Fibroblast of skin of right quadriceps (primary cell): ENCODE measurements around the gene FRK.
"Not testable (repeated sequence)": the region's sequence is repeated elsewhere in the genome, so short reads cannot be mapped to it uniquely, and the experiment has no call there.

Experiments
- DNase-seq: peaks from one replicate; pipeline ENCODE4 v3.0.0-alpha.2; 2013

FRK gene

DNA sequence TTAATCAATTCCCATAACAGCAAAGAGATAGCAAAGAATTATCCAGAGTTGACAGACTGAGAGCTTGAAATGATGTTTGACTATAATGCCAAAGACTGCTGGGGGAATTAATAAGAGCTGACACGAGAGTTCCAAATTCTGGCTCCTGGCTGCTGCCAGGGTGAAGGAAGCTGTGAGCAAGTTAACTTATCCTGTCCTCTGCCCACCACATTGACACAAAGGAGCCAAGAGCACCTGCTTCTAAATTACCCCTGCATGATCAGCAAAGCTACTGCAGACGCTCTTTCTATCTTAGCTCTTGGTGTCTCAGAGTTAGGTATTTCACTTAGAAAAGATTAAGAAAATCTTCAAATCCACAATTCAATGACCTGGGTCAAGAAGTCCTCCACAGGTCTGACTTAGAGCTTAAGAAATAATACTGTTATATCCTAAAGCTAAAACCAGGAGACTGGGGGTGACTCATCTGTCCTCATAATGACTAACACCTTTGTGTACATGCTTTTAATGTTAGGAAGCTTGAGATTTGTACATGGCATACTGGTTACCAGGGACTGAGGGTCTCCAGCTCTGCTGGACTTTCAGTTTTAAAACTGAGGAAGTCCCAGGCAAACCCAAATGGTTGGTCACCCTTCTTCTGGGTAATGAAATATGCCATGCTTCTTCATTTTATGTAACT lies 13.2 kb upstream of the FRK start:
- peak; percentile 8 for DNase-seq

DNA sequence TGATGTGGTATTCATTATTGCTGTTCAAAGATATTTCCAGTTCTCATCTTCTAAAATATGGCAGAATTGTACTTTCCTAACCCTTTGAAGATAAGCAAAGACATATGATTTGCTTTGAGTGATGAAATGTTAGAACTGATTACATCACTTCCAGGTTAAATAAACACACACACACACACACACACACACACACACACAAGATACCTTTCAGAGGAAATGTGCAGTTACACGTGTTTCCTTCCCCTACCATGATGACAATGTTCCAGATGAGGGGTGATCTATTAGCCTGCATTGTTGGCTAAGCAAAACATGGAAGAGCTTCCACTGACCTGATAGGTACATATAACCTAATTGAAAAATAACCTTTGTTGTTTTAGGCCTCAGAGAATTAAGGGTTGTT lies 11.7 kb upstream of the FRK start:
- DNase-seq: no peak

GRCh38 chr6:116070616-116071389 lies 10.1 kb upstream of the FRK start:
- no peak for DNase-seq

DNA sequence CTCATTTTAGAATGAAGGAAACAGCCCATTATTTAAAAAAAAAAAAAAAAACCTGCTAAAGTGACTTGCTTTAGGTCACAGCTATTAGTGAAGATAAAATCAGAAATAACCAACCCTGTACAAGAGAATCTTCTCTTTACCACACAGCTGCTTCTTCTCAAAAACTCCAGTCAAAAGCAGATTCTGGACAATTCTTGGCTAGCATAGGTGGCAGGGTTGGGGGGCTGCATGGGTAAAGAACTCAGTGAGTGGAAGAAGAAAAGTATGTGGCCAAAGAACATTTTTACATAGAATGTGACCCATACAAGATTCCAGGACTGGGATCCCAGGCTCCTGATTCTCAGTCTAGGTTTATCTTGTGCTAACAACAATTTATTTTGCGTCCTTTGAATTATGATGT lies 9.4 kb upstream of the FRK start:
- DNase-seq: no peak

DNA sequence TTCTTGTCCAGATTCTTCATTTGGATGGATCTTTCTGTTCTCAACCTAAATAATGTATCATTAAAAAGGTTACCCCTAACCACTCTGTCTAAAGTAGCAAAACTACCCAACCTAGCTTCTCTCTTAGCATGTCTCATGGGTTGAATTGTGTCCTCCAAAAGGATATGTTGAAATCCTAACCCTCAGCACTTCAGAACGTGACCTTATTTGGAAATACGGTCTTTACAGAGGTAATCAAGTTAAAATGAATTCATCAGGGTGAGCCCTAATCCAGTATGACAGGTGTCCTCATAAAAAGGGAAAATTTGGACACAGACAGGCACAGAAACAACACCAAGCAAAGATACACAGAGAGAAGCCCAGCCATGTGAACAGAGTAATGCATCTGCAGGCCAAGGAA lies 6.1 kb upstream of the FRK start:
- DNase-seq: no peak

- no peak for DNase-seq
Observed at GRCh38 chr6:116064666-116065065, 4.0 kb upstream of the FRK start.

DNA sequence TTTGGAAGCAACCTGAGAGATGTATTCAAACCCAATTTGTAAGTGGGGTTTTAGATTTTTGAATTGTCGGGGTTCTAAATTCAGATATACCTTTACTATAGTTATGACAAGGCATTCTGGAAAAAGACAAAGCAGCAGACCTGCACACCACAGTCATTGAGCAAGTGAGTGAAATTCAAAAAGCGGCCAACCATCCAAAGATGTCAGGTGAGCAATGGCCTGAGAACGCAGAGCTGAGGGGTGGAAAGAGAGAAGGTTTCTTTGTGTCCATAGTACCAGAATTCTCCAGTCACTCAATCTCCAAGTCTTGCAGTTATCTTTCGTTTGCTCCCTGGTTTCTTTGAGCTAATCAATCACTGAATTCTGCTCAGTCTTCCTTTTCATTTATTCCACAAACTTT lies 1.8 kb upstream of the FRK start:
- no peak for DNase-seq

DNA sequence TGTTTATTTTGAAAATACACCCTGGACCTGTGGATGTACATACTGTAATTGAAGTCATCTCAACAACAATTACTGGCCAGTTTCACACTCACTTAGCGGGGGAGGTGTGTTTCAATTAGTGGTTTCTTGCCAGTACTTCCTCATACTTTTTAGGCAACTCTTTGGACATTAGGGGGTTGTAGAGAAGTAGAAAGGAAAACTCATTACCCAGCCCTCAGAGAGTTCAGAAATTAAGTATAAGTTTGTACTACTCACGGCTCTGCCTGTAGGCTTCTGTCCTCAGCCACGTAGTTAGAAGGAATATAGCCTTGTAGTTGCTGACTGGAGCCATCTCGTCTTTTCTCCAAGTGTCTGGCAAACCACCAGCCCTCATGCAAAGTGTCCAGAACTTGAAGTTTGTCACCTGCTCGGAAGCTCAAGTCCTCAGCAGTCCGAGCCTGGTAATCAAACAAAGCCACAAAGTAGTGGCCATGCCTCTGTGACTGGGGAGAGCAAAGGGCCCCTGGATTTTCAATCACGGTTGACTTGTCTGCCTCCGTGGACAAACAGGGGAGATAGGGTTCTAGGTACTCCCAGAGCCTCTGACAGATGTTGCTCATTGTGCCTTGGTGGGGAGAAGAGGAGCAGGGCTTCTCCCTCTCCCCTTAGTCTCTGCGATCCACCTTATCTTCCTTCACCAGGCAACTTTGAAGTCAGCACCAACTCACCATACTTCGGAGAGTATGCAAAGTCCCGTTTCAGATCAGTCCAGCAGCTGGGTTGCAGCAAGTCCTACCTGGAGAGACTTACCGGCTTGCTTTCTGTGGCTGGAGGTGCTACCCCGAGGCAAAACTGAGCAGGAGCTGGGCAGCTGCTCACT lies 749 bp downstream of the FRK start:
- DNase-seq: peak; percentile 7

DNA sequence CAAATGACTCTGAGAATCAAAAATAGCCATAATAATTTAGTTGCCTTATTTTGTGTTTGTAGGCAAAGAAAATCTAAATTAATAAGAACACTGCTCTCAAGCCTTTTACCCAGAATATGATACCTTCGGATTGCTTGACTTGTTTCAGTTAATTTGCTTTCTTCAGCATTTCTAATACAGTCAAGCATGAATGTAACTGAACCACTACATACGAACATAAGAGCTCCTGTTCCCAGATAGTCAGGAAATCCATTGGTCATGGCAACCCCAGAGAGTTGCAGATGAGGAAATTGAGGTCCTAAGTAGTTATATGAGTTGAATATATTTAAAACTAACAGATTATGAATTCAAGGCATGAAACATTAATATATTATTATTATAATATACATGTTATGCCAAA lies 2.9 kb downstream of the FRK start:
- DNase-seq: no peak

DNA sequence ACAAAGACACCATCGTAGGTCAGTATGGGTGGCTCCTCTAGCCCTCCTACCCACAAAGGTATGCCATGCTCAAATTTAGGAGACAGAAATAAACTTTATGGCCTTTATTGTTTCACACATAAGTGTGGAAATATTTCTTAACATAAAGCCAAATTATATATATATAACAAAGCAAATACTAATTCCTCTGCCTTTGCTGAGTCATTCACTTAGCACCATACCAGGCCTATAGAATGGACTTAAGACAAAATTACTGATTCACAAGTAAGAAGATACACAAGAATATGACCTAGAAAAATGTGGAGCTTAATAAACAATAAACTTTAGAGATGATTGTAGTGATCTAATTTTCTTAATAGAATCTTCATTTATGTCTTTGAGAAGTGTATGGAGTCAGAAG lies 5.2 kb downstream of the FRK start:
- DNase-seq: no peak

GRCh38 chr6:116051244-116051643 lies 9.4 kb downstream of the FRK start:
- DNase-seq: no peak

- no peak for DNase-seq
Observed at GRCh38 chr6:116050737-116051136, 10.0 kb downstream of the FRK start.

DNA sequence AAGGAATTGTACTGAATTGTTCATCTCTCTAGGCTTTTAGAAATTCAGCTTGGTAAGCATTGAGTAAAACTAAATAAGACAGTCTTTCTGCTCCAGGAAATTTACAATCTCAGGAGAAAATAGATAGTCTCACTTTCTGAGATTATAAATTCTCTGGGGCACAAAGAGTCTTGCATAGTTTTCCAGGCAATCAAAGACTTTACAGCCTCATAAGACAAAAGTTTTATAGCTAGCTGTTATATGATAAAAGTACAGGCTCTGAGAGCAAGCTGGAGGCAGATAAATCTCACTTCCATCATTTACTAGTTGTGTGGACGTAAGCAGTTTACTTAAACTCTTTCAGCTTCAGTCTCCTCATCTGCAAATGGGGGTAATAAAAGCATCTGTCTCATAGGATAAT lies 11.4 kb downstream of the FRK start:
- no peak for DNase-seq

GRCh38 chr6:116047173-116047933 lies 13.3 kb downstream of the FRK start:
- no peak for DNase-seq

GRCh38 chr6:116046737-116047136 lies 14.0 kb downstream of the FRK start:
- no peak for DNase-seq

DNA sequence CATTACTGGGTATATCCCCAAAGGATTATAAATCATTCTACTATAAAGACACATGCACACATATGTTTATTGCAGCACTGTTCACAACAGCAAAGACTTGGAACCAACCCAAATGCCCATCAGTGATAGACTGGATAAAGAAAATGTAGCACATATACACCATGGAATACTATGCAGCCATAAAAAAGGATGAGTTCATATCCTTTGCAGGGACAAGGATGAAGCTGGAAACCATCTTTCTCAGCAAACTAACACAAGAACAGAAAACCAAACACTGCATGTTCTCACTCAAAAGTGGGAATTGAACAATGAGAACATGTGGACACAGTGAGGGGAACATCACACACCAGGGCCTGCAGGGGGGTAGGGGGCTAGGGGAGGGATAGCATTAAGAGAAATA lies 14.4 kb downstream of the FRK start:
- DNase-seq: not testable (repeated sequence)

GRCh38 chr6:116041934-116042333 lies 18.8 kb downstream of the FRK start:
- no peak for DNase-seq

DNA sequence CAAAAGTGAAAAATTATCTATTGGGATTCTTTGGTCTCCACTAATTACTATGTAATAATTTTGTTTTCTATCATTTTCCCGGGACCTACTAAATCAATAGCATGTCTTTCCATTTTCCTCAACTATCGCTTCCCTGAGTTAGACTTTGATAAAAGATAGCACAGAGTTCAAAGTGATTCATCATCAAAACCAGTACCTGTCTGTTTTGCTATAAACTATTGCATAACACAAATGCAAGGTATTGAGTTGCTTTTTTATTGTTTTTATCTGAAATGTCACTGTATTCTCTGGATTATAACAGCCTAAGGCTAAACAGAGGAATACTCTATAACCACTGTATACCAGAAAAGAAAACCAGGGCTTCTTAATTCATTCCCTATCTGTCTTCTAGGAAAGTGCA lies 19.7 kb downstream of the FRK start:
- no peak for DNase-seq

DNA sequence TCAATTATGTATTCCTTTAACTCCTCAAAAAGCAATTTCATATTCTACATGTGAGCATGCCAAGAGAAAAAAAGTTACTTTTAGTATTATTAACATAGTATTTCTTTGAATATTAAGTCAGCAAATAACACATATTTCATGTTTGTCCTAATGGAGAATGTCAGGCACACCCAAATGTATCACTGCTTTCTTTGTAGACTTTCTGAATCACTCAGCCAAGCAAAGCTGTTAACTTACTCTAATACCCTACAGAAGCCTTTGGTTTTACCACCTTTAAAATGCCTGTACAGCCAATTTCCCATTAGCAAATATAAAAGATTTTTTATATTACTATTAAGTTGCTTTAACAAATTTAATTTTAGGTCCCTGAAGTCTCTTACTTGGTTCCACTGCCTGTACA lies 23.8 kb downstream of the FRK start:
- DNase-seq: no peak

DNA sequence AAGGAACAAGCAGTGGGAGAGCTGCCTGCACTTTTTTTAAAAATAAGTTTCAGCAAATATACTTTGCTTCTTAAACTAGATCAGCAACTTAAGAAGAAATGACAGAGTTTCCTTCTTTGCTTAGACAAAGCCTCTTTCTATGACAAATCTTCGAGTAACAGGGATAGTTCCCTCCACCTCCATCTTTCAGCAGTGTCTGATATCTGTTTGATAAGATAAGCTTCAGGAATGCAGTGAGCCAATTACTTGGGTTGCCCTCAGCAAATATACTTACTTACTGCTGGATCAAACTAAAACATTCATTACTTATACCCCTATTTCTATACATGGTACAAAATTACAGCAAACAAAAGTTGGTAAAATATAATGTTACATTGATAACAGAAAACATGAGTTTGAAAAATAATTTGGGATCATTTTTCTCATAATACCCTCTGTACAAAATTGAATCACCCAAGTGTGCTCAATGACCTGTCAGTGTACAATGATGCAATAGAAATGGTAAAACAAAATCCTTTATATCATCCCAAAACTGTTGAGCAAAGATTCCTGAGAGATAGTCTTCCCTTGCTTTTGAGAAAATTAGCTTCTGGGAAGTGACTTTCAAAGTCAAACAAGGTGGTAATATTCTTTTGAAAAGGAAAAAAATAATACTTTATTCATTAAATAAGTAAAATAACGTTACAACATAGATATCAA lies 24.5 kb downstream of the FRK start:
- DNase-seq: no peak

DNA sequence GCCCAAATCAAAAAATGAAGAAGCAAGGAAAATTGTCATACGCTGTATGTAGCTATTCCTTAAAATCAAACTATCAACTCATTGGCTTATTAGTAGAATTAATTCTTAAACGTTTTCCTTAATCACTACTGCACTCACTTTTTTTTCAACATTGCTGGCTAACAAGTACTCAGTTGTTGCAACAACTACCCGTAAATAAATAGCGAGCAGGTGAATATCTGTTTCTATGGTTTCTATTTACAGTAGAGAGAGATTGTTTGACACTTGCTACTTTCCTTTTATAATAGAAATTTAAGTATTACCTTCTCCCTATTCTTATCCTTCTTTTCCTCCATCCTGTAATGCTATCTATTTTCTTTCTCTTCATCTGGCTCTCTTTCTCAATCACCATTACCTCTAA lies 25.1 kb downstream of the FRK start:
- DNase-seq: no peak

DNA sequence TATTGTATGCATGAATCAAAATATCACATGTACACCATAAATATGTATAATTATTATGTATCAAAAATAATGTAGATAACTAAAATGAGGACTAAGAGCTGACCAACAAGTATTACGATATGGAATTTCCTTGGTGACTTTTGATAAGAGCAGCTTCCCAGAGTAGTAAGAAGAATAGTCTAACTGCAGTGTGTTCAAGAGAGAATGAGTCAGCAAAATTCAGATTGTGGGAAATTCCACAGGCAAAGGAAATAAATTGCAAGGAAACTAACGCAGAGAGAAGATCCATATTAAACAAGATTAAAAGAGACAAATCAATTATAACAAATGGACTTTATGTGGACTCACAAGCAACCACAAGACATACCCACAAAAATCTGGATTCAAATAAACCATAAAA lies 26.4 kb downstream of the FRK start:
- peak; percentile 31 for DNase-seq
